AG08395 (cell line): Measurements from ENCODE around the gene GAPT.

Source experiments
- DNase-seq: peaks from one replicate; pipeline ENCODE4 v3.0.0; 2012; ENCODE audit warnings: mixed read lengths, low spot score

The GAPT gene

GRCh38 chr5:58491216-58491892, at the start of gene GAPT:
Gene GAPT (plus strand): TSS chr5:58491435. CDS start chr5:58494537, 3,102 bp downstream.
- no peak for DNase-seq

- DNase-seq, result no peak
Measured at GRCh38 chr5:58444805-58445204, 46.4 kb upstream of the GAPT start.

- DNase-seq, result no peak
Measured at GRCh38 chr5:58446024-58446423, 45.2 kb upstream of the GAPT start.

DNA sequence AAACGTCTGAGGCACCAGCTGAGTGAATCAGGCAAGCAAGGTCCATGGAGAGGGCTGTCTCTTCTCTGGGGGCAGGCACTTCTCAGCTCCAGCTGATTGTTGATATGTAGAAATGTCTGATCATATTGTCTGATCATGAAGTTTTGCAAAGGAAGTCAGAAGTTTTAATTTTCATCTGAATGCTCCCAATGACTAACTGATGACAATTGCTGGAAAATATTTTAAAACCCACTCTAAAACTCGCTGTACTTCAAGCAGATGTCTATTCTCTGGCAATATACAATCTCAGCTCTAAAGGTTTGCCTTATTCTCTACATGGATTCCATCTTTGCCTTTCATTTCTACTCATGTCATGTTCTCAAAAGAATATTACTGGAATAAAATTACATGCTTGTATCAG, 44.0 kb upstream of the GAPT start:
- DNase-seq, result peak; percentile 46

DNA sequence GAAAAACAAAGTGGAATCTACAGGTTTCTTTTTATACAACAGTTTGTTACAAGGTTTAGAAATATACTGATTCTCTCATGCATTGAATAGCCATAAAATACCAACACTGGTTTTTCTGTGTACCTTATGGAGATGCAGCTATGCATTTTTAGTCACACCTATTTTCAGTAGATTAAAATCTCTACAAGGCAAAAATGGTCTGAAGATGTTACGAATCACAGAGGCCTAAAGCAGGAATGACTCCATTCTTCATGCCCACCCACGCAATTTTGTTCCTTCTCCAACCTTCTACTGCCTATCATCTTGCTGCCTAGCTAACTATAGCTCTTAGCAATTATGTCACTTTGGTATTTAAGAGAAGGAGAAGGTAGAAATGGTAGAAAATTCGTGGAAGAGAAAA, 41.2 kb upstream of the GAPT start:
- DNase-seq, result no peak

DNA sequence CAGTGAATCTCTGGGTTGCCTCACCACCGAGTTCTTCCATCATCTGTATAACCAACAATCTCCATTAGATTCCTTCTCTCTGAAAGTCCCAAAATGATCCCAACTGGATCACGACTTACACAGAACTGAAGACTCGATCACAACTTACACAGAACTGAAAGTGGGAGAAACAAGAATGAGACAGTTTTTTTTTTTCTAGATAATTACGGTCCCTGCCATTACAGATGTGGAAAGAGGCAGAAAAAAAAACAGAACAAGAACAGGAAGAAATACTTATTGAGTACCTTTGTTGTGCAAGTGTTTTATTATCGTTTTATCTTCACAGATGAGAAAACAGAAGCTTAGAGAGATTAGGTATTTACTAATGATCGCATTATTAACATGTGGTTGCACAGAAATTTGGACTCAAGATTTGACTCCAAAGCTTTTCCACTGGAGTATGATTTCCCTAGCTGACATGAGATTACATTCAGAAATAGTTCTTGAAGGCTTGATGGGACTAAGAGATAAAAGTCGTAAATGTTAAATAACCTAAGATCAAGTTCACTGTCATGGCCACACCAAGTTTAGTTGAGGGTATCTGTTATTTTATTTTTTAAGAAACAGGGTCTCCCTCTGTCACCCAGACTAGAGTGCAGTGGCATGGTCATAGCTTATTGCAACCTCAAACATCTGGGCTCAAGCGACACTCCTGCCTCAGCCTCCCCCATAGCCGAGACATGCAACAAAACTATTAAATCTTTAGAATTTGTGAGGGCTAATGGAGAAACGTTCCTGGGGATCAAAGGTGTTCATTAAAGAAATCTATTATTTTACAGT, 40.2 kb upstream of the GAPT start:
- no peak for DNase-seq

DNA sequence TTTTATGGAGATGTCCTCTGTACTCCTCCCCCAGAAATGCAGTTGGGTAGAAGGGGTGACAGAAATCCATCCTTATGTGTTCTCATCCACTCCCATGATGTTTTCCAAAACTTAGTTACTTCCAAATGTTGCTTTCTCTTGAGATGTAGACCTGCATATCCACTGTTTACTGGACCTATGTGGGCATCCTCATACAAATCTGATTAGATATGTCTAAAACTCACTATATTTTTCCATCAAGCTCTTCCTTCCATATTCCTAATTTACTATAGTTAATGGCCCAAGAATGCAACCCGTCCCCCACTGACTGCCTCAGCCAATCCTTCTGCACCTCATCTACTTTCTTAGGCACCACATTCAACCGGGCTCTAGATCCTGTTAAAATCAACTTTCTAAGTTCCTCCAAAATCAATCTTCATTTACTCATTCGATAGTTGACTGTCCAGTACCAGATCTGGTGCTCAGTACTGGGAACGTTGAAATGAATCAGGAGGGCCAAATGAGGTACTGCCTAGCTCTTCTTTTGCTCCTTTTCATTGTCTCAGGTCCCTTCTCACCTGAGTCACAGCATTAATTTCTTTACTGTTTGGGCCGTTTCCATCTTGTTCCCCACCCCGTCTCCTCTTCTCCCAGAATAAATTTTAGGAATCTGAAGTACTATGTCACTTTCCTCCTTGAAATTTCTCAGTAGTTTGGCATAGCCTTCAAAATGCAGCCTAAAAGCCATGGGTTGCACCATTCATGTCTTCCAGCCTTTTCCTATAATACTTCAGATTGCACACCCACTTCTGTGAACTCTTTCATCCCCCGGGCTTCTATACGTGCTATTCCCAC, 39.3 kb upstream of the GAPT start:
- no peak for DNase-seq

DNA sequence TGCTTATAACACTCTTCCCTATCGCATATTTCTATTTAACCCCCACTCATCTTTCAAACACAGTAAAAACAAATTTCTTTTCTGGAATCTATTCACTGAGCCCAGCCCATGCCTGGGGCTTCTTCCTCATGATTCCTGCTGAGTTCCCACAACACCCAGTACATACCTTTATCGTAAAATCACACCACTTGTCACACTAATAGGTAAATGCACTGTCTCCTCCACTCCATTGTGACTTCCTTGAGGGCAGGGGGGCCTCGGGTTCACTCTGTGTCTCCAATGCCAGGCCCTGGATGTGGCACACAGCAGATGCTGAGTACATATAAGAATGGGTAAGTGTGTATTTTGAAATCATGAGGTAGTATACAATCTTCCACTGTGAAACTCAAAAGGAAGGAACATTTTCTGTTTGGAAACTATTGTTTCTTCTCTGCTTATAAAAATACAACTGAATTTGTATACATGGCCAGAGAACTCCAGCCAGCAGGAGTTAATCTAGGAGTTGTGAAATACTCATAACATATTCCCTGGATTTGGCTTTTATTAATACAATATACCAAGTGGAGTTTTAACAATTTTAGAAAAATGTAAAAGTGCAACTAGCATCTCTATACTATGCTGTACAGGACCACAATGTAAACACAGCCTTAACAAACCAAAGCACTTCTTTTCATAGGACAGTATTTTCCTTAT, 38.5 kb upstream of the GAPT start:
- DNase-seq, result no peak

DNA sequence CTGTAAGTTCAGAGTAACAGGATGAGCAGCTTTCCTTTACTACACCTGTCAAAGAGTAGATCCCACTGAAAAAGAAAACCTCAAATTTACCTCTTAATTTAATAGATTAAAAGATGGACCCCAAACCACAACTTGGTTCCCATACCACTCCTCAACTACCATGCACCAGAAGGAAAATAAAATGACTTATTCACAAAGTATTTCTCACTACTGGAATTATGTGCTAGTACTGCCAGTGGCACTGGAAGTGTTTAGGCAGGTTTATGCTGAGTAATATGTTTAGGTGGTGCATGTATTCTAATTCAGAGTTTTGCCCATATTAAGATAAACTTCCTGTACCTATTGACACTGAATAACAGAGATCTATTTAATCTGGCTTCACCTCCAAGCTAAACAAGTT, 37.9 kb upstream of the GAPT start:
- DNase-seq, result no peak

- DNase-seq, result no peak
Measured at GRCh38 chr5:58454025-58454424, 37.2 kb upstream of the GAPT start.

DNA sequence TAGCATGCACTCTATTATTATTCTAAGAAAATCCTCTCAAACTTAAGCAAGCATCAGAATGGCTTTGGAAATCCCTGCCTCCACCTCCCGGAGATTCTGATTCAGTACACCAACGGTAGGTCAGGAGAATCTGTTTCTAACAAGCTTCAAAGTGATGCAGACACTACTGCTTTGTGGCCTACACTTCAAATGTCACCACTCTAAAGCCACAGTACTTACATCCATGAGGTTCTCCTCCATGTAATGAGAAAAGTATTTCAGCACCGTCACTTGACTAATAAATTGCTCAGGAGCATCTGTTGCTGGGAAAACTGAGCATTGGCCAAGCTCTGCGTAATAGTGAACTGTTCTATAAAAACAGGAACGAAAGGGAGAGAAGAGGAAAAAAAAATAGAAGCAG, 36.2 kb upstream of the GAPT start:
- DNase-seq, result no peak

GRCh38 chr5:58455480-58455879, 35.8 kb upstream of the GAPT start:
- no peak for DNase-seq

DNA sequence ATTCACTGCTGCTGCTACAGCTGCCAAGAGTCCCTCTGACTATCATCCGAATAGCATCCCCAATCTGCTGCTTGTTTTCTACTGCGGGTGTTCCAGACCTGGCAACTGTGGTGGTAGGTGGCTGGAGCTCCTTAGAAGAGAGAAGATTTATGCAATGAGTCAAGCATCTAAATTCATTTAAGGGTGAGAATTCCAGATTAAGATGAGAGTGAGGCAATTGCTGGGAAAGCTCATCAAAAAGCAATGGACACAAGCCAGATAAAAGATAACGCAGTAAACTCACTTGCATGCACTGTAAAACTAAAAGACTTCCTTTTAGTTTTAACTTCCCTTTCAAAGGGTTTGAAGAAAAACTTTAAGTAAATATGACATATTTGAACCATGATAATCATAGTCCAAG, 35.2 kb upstream of the GAPT start:
- DNase-seq, result no peak

- no peak for DNase-seq
Measured at GRCh38 chr5:58456486-58456885, 34.7 kb upstream of the GAPT start.

DNA sequence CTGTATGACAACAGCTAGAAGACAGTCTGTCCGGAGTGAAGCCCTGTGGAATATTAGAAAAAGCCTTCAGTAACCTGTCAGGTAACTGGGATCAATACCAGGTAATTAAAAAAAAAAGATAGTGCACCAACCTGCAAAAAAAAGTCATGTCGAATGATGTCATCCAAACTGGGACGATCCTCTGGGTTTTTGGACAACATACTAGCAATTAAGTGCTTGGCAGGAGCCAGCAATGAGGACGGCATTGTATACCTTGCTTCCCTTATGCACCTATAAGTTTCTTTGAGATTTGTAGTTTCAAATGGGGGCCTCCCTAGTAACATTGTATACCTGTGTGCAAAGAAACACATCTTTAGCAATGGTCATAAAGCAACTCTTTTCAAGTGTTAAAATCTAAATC, 34.2 kb upstream of the GAPT start:
- no peak for DNase-seq

- DNase-seq, result no peak
Measured at GRCh38 chr5:58458141-58458742, 33.0 kb upstream of the GAPT start.

GRCh38 chr5:58458743-58459145, 32.5 kb upstream of the GAPT start:
- DNase-seq, result no peak

DNA sequence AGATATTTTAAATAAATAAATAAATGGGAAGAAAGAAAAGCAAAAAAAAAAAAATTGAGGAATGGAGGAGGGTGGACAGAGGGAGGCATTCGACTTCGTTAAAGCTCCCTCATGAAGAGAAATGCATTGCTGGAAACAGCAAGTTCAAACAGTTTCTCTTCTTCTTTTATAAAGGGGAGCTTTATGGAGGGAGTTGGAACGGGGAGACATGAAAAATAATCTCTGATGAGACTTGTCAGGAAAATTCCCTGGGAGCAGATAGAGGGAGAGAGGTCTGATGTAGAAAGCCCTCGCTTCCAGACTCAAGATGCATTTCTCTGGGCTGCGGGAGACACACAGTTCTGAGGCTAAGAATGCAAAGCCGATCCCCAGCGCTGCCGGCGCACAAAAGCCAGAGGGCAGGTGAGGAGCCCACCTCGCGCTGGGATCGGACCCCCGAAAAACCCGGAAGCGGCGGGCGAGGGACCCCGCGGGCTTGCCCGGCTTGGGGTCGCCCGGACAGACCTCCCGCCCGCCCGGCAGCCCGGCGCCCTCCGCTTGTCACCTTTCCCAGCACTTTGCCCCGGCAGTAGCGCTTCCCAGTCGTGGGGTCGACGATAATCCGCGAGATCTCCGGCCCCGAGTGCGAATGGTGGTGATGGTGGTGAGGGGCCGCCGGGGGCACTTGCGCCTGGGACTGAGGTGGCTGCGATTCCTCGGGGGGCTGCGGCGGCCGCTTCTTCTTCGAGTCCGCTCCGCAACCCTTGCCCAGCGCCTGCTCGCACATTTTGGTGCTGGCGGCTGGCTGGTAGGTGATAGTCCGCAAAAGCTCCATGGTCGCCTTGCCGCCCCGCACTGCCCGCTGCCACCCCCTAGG, 31.9 kb upstream of the GAPT start:
- DNase-seq, result no peak

DNA sequence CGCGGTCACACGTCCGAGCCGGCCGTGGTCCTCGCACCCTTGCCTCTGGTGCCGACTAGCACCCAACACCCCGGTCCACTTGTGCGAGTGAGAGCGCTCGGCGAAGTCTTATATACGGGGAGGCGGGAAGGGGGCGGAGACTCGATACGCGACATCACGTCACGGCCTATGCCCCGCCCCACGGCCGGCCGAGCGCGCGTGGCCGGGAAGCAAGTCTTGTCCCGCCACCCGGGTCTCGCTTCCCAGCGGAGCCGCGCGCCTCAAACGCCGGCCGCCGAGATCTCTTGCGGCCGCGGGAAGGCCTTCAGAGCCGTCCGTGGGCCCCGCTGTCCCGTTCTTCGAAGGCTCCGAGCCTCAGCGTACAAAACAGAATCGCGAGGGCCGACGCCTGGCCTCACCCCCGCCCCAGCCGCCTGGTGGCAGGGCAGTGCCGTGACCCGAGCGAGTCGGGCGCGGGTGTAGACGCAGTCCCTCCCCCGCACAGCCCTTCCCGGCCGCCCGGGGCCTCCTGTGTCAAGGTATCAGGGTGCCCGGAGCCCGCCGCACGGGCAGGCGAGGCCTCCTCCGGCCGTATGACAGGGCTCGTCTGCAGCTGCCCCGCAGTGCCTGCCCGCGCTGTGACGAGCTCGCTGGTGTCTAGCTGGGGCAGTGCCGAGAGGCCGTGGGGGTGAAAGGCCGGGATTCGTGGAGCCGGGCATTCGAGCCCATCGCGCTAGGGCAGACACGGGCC, 31.1 kb upstream of the GAPT start, which contains the start of gene PLK2:
TSS of gene PLK2 (minus strand) at position 85 of the 730 bp plus-strand sequence. CDS start 127 bp downstream, outside the sequence.
- peak; percentile 94 for DNase-seq

DNA sequence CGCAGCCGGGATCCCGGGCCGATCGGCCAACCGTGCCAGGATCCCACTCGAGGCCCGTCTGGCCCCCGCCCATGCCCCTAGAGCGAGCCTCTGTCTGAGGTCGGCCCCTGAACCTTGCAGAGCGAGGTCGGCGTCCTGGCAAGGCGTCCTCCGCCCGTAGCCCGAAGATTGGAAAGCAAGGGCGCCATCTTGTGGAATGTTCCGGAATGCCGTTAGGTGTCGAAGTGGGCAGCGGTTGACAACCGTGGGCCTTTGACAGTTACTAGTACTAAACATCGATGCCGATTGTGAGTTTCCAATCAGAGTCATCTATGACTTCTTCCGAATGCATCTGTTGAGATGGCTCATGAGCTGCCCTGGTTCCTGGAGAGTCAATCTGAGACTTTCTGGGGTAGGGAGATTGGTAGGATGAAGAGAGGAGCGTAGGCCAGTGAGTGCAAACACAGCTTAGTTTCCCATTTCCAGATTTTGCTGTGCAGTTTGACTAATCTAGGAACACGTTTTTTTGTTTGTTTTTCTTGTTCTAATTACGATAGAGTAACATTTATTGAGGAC, 30.4 kb upstream of the GAPT start:
- peak; percentile 82 for DNase-seq
